GM11168 (cell line): ENCODE measurements around the gene TMEM131.
"Not testable (repeated sequence)": the region's sequence is repeated elsewhere in the genome, so short reads cannot be mapped to it uniquely, and the experiment has no call there.

Source experiments
- in situ Hi-C: fragments of 300-500 bp; cut with MboI; formaldehyde crosslinking; loops from one replicate; pipeline ENCODE4 v1.12.0; 2022; ENCODE audit warnings: low sequenced_read_pairs; ENCODE audit not compliant: unreplicated experiment

TMEM131 gene

GRCh38 chr2:97829255-97829654, 166.5 kb downstream of the TMEM131 start:
- in situ Hi-C loops, result not testable (repeated sequence)

- in situ Hi-C loops, result not testable (repeated sequence)
Observed at GRCh38 chr2:97827013-97827412, 168.7 kb downstream of the TMEM131 start.

GRCh38 chr2:97826266-97826847, 169.4 kb downstream of the TMEM131 start:
- in situ Hi-C loops, result not testable (repeated sequence)

- in situ Hi-C loops, result not testable (repeated sequence)
Observed at GRCh38 chr2:97824011-97824410, 171.7 kb downstream of the TMEM131 start.

GRCh38 chr2:97821862-97822261, 173.9 kb downstream of the TMEM131 start:
- in situ Hi-C loops, result not testable (repeated sequence)

GRCh38 chr2:97819754-97820153, 176.0 kb downstream of the TMEM131 start:
- in situ Hi-C loops, result no loop called here

GRCh38 chr2:97816411-97816810, 179.3 kb downstream of the TMEM131 start:
- in situ Hi-C loops, result no loop called here

GRCh38 chr2:97812931-97813330, 182.8 kb downstream of the TMEM131 start:
- in situ Hi-C loops, result no loop called here

GRCh38 chr2:97808816-97809215, 186.9 kb downstream of the TMEM131 start:
- in situ Hi-C loops, result loop anchor here (5.0 to 10.0 kb wide), 2 partner anchors 183 to 566 kb away; no protein-coding TSS in a partner anchor

GRCh38 chr2:97806738-97807618, 188.8 kb downstream of the TMEM131 start:
- in situ Hi-C loops, result loop anchor here (5.0 to 10.0 kb wide), 2 partner anchors 185 to 568 kb away; no protein-coding TSS in a partner anchor

- in situ Hi-C loops, result loop anchor here (5.0 to 10.0 kb wide), 2 partner anchors 187 to 569 kb away; no protein-coding TSS in a partner anchor
Observed at GRCh38 chr2:97805776-97806175, 190.0 kb downstream of the TMEM131 start.

GRCh38 chr2:97801028-97801427, 194.7 kb downstream of the TMEM131 start:
- in situ Hi-C loops, result loop anchor here (10.0 kb wide), 1 partner anchor 574 kb away; no protein-coding TSS in a partner anchor

- in situ Hi-C loops, result no loop called here
Observed at GRCh38 chr2:97798416-97798815, 197.3 kb downstream of the TMEM131 start.

- in situ Hi-C loops, result no loop called here
Observed at GRCh38 chr2:97797355-97797754, 198.4 kb downstream of the TMEM131 start.

GRCh38 chr2:97796465-97797126, 199.2 kb downstream of the TMEM131 start:
- in situ Hi-C loops, result no loop called here

GRCh38 chr2:97792416-97792815, 203.3 kb downstream of the TMEM131 start:
- in situ Hi-C loops, result no loop called here

GRCh38 chr2:97788986-97789644, 206.6 kb downstream of the TMEM131 start:
- in situ Hi-C loops, result no loop called here

- in situ Hi-C loops, result no loop called here
Observed at GRCh38 chr2:97785818-97786217, 209.9 kb downstream of the TMEM131 start.

GRCh38 chr2:97784953-97785352, 210.8 kb downstream of the TMEM131 start:
- in situ Hi-C loops, result no loop called here

GRCh38 chr2:97781981-97782380, 213.8 kb downstream of the TMEM131 start:
- in situ Hi-C loops, result no loop called here
